Fibroblast of mammary gland (primary cell): ENCODE results near the gene OGN.
A peak's percentile ranks its signal among the peaks of the same experiment; 100 is the strongest.

Source experiments
- DNase-seq: peaks from one replicate; pipeline ENCODE4 v3.0.0-alpha.2; 2010; ENCODE audit warnings: low read depth
- H3K4me3 ChIP-seq: 2 replicates; pipeline ENCODE4 v1.5.1; 2011; ENCODE audit warnings: low read depth, mild to moderate bottlenecking, low read length, moderate library complexity; ENCODE audit not compliant: control insufficient read depth
- CTCF ChIP-seq: conservative IDR thresholded peaks from 2 replicates; pipeline ENCODE4 v1.5.1; 2011; ENCODE audit warnings: low read depth, low read length, inconsistent platforms; ENCODE audit not compliant: control insufficient read depth, insufficient read depth

OGN gene

GRCh38 chr9:92378865-92379560, 25.4 kb downstream of the OGN start:
- DNase-seq, result peak; percentile 71
- no peak for TF ChIP-seq CTCF
- no peak overlapping the region for H3K4me3 ChIP-seq

GRCh38 chr9:92377876-92378275, 26.5 kb downstream of the OGN start:
- no peak for DNase-seq
- H3K4me3 ChIP-seq, result no peak overlapping the region
- TF ChIP-seq CTCF, result no peak

- no peak for TF ChIP-seq CTCF
- no peak overlapping the region for H3K4me3 ChIP-seq
- DNase-seq, result no peak
Measured at GRCh38 chr9:92373167-92373566, 31.2 kb downstream of the OGN start.

- no peak overlapping the region for H3K4me3 ChIP-seq
- TF ChIP-seq CTCF, result no peak
- DNase-seq, result no peak
Measured at GRCh38 chr9:92369075-92369474, 35.3 kb downstream of the OGN start.

- no peak for TF ChIP-seq CTCF
- no peak for DNase-seq
- no peak overlapping the region for H3K4me3 ChIP-seq
Measured at GRCh38 chr9:92360083-92360482, 44.3 kb downstream of the OGN start.

GRCh38 chr9:92359394-92359995, 44.9 kb downstream of the OGN start:
- DNase-seq, result no peak
- no peak overlapping the region for H3K4me3 ChIP-seq
- no peak for TF ChIP-seq CTCF
